ENCODE results near the gene CEBPA.
"Not testable (repeated sequence)": the region's sequence is repeated elsewhere in the genome, so short reads cannot be mapped to it uniquely, and the experiment has no call there.

CEBPA gene

DNA sequence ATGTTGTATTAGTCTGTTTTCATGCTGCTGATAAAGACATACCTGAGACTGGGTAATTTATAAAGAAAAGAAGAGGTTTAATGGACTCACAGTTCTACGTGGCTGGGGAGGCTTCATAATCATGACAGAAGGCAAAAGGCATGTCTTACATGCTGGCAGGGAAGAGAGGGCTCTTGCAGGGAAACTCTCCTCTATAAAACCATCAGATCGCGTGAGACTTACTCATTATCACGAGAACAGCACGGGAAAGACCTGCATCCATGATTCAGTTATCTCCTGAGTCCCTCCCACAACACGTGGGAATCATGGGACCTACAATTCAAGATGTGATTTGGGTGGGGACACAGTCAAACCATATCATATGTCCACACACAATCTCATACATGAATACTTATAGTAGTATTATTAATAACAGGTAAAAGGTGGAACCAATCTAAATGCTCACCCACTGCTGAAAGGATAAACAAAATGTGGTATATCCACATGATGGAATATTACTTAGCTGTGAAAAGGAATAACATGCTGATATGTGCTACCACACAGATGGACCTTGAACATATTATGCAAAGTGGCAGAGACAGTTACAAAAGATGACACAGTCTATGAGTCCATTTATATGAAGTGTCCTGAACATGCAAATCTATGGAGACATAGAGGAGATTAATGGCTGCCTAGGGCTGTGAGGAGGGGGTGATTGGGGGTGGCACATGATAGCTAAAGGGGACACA lies 20.9 kb upstream of the CEBPA start:
- DNase-seq: no peak

DNA sequence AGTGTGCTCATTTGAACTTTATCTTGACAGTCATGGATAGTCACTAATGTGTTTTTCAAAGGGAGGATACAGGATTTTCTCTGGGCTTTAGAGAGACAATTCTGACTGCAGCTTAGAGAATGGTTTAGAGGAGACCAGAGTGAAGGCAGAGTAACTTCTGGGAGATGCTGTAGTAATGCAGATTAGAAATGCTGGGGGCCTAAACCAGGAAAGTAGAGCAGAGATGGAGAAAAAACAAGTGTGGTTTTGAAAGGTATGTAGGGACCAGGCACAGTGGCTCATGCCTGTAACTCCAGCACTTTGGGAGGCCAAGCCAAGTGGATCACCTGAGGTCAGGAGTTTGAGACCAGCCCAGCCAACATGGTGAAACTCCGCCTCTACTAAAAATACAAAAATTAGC lies 18.3 kb upstream of the CEBPA start:
- no peak for DNase-seq

DNA sequence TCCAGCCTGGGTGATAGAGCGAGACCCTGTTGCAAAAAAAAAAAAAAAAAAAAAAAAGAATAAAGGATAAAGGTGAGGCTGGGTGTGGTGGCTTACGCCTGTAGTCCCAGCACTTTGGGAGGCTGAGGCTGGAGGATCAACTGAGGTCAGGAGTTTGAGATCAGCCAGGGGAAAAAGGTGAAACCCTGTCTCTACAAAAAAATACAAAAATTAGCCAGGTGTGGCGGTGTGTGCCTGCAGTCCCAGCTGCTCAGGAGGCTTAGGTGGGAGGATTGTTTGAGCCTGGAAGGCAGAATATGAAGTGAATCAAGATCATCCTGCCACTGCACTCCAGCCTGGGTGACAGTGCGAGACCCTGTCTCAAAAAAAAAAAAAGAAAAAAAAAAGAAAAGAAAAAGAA lies 15.7 kb upstream of the CEBPA start:
- not testable (repeated sequence) for DNase-seq

DNA sequence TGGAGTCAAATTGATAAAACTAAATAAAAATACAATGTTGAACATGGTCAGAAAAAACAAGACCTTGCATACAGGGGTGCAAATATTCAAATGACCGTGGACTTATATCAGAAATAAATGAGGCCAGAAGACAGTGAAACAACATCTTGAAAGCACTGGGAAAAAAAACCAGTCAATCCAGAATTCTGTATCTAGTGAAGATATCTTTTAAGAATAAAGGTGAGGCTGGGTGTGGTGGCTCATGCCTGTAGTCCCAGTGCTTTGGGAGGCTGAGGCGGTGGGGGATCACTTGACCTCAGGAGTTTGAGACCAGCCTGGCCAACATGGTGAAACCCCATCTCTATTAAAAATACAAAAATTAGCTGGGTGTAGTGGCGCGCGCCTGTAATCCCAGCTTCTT lies 15.2 kb upstream of the CEBPA start:
- no peak for DNase-seq

DNA sequence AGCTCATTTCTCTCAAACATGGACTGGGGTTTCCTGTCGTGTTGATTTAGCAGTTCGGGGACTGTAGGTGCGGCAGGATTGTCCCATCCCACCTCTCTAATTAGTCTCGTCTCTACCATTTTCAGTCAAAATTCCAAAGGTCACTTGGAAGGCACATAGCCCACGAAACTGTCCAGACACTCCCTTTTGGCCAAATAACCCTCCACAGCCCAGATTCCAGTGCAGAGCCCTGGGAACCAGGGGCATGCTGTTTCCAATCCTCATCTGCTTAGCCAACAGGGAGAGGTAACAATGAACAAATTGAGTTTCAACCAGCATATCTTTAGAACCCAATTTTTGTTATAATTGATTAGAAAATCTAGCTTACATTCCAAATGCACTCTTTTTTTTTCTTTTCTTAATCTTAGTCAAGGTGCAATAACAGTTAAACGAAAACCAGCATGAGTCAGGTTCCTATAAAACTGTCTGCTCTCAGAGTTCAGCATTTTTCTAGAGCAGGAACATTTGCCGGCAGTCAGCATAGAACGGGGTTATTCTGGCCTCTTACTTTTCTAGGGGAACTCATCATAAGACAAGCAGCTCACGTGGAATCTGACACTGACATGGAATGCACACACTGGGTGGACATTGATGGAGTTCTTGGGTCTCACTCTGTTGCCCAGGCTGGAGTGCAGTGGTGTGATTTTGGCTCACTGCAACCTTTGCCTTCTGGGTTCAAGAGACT lies 14.4 kb upstream of the CEBPA start:
- no peak for DNase-seq

DNA sequence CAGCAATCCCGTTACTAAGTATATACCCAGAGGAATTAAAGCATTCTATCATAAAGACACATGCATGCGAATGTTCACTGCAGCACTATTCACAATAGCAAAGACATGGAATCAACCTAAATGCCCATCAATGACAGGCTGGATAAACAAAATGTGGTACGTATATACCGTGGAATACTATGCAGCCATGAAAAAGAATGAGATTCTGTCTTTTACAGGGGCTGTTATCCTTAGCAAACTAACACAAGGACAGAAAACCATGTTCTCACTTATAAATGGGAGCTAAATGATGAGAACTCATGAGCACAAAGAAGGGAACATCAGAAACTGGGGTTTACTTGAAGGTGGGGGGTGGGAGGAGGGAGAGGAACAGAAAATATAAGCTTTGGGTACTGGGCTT lies 10.5 kb upstream of the CEBPA start:
- not testable (repeated sequence) for DNase-seq

DNA sequence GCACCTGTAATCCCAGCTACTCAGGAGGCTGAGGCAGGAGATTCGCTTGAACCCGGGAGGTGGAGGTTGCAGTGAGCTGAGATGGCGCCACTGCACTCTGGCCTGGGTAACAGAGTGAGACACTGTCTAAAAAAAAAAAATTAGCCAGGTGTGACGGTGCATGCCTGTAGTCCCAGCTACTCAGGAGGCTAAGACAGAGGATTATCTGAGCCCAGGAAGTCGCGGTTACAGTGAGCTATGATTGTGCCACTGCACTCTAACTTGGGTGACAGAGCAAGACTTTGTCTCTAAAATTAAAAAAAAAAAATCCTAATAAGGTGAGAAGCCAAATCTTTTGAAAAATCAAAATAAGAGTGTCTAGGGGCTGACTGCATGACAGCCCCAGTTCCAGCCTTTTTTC lies 9.7 kb upstream of the CEBPA start:
- DNase-seq: no peak

DNA sequence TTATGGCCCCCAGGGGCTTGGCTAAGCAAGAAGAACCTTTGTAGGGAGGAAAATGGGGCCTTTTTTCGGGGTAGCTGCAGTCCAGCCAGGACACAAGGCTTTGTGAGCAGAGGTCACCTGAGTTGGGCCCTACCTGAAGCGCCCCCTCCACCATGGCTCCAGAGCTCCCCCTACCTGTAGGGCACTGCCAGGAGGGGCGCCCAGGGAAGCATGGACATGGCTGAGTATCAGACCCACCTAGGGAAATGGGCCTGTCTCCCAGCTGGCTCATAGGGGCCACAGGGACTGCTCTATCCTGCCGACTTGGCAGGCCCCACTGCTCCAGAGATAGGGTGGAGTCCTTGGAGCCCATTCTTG lies 9.0 kb upstream of the CEBPA start:
- peak; percentile 49 for DNase-seq

DNA sequence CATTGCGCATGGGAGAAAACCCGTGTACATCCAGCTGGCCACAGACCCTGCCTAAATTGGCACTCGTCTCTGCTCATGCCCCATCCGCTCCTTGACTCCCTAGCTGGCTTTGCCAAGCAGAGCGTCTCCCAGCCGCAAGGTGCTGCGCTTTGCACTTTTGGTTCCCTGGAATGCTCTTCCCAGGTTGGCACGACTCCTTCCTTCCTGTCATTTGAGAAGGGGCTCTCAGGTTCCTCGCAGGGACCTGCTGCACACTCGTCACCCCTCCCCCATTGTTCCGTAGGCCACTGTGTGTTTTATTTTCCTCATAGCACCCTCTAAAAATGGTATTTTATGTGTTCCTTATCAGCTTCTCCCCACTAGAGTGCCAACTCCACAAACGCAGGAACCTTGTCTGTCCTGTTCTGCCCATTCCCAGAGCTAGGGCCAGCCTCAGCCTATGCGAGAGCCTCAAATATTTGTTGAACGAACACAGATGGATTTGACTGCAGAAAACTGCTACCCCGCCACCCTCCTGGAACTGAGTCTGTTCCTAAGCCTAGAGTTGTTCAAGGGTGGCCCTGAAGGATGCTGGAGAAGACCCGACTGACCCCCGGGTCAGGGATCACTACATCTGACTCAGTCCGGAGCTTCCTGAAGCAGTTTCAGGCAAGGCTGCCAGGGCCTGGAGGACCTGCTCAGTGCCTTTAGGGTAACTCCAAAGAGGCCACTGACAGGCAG lies 8.4 kb upstream of the CEBPA start:
- no peak for DNase-seq

DNA sequence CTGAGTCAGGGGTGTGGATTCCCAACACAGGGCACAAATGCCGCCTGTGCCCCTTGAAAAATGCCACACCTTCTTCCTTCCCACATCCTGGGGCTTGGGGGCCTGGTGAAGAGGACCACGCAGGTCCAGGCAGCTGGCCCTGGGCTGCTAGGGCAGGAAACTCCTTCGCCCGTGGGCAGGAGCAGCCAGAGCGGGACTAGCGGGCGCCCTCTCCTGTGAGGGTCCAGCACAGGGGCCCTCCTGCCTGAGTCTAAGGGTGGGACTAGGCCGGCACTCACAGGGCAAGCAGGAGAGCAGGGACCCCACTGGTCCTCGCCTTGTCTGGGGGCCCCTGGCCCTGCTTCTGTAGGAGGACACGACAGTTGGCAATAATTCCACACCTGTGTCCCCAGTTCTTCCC lies 7.5 kb upstream of the CEBPA start:
- no peak for DNase-seq

DNA sequence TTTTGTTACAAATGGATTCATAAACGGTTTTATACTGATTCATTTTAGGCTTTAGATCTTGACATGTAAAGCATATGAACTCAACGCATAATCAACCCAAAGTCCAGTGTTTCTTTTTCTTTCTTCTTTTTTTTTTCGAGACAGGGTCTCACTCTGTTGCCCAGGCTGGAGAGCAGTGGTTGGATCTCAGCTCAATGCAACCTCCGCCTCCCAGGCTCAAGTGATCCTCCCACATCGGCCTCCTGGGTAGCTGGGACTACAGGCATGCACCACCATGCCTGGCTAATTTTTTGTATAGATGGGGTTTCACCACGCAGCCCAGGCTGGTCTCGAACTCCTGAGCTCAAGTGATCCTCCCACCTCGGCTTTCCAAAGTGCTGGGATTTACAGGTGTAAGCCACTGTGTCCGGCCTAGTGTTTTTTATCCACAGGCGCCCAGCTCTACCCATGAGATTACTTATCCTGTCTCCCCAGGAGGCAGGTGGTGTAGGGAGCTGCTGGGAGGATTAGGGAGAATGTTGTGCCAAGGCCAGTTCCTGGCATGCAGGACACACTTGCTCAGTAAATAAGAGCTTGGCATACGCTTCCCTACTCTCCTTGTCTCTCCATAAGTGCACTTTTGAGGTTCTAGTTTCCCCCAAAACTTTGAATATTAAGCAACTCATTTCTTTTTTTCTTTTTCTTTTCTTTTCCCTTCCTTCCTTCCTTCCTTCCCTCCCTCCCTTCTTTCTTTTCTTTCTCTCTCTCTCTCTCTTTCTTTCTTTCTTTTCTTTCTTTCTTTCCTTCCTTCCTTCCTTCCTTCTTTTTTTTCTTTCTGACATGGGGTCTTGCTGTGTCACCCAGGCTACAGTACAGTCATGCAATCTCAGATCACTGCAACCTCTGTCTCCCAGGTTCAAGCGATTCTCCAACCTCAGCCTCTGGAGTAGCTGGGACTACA lies 4.8 kb upstream of the CEBPA start:
- DNase-seq: no peak

DNA sequence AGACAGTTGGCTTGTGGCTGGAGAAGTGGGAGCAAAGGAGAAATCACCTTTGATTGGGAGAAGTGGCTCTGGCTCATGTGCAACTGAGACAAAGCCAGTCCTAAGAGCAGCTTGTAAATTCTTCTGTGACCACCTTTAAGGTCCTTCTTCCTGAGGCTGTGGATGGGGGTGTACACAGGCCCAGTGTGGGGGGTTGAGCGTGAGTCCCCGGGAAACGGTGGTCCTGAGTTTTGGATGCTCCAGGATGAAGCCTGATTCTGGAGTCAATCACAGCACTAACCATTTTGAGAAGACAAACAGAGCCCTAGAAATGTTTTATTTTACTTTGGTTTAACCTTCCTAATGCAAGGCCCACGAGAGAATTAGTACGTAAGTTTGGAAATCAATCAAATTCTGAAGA lies 3.9 kb upstream of the CEBPA start:
- DNase-seq: no peak

DNA sequence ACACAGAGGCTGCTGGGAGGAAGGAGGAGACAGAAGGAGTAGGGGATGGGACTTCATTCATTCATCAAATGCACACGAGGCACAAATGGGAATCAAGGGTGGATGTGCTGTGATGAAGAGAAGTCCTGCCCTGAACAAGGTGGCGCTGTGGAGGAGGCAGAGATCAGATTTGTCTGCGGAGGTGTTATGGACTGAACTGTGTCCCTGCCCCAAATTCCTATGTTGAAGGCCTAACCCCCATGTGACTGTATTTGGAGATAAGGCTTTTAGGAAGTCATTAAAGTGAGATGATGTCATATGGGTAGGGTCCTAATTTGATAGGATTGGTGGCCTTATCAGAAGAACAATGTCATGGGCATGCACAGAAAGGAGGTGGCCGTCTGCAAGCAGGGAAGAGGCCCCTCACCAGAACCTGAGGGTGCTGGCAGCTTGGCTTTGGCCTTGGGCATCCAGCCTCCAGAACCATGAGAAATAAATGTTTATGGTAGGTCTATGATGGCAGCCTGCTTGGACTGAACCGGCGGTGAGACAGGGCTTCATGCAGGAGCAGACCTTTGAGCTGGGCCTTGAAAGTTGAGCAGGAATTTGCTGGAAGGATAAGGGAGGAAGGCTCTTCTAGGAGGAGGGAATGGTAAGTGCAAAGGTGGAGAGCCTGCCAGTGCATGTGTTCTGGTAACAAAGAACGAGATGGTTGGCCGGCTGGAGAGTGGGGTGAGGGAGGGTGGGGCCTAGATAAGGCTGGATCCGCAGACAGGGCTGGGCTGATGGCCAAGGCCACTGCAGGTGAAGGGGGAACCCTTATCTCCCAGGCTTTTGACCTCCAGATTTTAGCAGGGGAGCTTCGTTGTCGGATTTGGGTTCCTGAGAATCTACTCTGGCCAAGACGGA lies 2.7 kb upstream of the CEBPA start:
- no peak for DNase-seq

DNA sequence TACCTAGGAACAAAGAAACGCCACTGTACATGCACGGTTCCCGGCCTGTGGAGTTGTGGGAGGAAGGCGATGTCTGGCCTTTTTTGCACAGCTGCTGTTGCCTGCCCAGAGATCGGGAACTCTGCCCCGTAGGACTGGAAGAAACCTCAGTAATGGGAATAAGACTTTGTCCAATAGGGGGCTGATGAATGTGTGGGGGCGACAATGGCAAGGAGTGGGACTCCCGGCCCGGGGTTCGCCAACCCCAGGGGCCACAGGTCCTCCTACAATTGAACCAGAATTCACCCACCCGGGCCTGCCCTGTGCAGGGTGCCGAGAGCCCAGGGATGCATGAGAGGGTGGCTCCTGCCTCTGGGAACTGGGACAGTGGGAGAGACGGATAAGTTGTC lies 2.0 kb upstream of the CEBPA start:
- no peak for DNase-seq

DNA sequence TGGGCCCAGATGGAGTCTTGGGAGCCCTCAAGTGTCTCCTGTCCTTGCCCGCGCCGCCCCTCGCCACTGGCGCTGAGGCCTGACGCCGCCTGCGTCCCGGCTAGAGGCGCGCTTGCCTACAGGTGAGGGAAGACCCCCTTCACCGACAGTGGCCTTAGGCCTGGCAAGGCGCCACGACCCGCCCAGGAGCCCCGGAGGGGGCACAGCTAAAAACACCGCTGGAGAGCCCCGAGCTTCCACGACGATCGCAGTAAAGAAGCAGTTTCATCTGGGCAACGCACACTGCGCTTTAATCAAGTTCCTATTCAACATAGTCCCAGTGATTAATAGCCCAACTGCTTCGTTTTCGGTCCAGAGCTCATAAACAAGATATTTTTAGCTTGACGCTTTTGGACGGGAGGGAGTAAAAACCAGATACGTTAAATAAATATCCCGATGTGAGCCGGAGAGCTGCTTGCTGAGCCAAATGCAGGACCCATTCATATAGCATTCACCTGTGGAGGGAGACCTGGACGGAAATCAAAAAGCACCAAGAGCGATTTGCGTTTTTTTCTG lies 1.5 kb upstream of the CEBPA start:
- no peak for DNase-seq

DNA sequence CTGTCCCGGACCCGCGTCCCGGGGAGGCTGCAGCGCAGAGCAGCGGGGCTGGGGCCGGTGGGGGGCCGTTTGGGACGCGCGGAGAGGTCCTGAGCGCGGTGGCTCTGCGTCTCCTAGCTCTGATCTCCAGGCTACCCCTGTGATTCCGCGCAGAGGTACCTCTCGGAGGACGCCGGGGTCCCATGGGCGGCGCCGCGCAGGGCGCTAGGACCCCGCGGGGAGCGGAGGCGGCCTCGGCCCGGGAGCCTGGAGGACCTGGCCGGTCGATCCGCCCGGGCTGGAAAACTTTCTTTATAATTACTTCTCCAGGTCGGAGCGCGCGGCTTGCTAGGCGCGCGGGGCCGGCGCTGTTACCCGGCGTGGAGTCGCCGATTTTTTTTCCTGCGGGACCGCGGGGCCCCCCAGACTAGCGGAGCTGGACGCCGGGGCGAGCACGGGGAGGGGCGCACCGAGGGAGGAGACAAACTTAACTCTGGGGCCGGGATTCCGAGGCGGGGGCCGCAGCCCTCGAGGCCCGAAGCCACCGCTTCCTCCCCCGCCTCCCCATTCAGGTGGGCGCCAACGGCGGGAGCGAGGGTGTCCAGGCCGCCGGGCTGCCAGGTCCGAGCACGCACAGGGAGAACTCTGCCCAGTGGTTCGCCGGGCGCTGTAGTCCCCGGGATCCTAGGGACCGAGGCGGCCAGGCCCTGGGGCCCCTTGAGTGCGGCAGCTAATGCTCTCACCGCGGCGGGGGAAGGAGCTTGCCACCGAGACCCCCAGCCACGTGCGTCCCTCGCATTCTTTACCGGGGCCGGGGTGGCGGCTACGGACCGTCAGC lies 848 bp upstream of the CEBPA start:
- peak; percentile 42 for DNase-seq

DNA sequence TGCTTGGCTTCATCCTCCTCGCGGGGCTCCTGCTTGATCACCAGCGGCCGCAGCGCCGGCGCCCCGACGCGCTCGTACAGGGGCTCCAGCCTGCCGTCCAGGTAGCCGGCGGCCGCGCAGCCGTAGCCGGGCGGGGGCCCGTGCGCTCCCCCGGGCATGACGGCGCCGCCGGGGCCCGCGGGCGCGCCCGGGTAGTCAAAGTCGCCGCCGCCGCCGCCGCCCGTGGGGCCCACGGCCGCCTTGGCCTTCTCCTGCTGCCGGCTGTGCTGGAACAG lies 497 bp downstream of the CEBPA start:
- DNase-seq: no peak

DNA sequence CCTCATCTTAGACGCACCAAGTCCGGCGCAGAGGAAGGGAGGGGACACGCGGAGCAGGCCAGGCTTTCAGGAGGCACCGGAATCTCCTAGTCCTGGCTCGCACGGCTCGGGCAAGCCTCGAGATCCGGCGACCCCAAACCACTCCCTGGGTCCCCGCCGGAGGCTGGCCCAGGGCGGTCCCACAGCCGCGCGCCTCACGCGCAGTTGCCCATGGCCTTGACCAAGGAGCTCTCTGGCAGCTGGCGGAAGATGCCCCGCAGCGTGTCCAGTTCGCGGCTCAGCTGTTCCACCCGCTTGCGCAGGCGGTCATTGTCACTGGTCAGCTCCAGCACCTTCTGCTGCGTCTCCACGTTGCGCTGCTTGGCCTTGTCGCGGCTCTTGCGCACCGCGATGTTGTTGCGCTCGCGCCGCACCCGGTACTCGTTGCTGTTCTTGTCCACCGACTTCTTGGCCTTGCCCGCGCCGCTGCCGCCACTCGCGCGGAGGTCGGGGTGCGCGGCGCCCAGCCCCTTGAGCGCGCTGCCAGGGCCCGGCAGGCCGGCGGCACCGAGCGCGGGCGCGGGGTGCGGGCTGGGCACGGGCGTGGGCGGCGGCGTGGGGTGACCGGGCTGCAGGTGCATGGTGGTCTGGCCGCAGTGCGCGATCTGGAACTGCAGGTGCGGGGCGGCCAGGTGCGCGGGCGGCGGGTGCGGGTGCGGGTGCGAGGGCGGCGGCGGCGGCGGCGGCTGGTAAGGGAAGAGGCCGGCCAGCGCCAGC lies 1.0 kb downstream of the CEBPA start:
- peak; percentile 23 for DNase-seq

DNA sequence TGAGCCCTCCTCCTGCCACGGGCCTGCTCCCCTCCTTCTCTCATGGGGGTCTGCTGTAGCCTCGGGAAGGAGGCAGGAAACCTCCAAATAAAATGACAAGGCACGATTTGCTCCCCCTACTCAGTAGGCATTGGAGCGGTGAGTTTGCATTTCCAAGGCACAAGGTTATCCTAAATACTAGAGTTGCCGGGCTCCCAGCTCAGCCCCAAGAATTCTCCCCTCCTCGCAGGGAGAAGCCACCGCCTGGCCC lies 1.5 kb downstream of the CEBPA start:
- peak; percentile 17 for DNase-seq

Measured in stimulated activated CD8-positive, alpha-beta memory T cell treated with anti-CD3 and anti-CD28 coated beads, Interleukin-4, amount 100 ng/mL, for 48 hours (primary cell).